HepG2 (cell line): ENCODE results near the gene GAPDH. TPM values are rescaled to one million over a fixed set of nuclear protein-coding genes. Genes with fewer than 3 reads are reported as not detected.

Experiments used
- FOXA3 ChIP-seq: IDR thresholded peaks from 2 replicates; pipeline ENCODE4 v1.6.1; 2016; ENCODE audit warnings: missing genetic modification reagents, missing compliant biosample characterization
- MATR3 ChIP-seq: sonication (generic); formaldehyde crosslinking; IDR thresholded peaks from 2 replicates; pipeline ENCODE4 v1.4.0; 2020; ENCODE audit warnings: missing genetic modification reagents
- SNAI1 ChIP-seq: sonication (generic); formaldehyde crosslinking; IDR thresholded peaks from 2 replicates; pipeline ENCODE4 v1.5.0; 2020; ENCODE audit warnings: mild to moderate bottlenecking, missing genetic modification reagents, borderline replicate concordance
- ZNF24 ChIP-seq: fragments of 450-650 bp; IDR thresholded peaks from 2 replicates; pipeline ENCODE4 v1.6.1; 2017; ENCODE audit warnings: antibody characterized with exemption, mild to moderate bottlenecking
- ZNF549 ChIP-seq: sonication (generic); formaldehyde crosslinking; IDR thresholded peaks from 2 replicates; pipeline ENCODE4 v1.5.0; 2020; ENCODE audit warnings: missing genetic modification reagents
- ZNF572 ChIP-seq: sonication (generic); formaldehyde crosslinking; IDR thresholded peaks from 2 replicates; pipeline ENCODE4 v1.5.1; 2020; ENCODE audit warnings: mild to moderate bottlenecking, missing genetic modification reagents
- ZNF614 ChIP-seq: IDR thresholded peaks from 2 replicates; pipeline ENCODE4 v1.6.1; 2018; ENCODE audit warnings: missing biosample characterization, missing genetic modification reagents, inconsistent platforms, borderline replicate concordance
- ZNF816 ChIP-seq: sonication (generic); formaldehyde crosslinking; IDR thresholded peaks from 2 replicates; pipeline ENCODE4 v1.8.0; 2022; ENCODE audit warnings: missing genetic modification reagents, mild to moderate bottlenecking, borderline replicate concordance
- polyA plus RNA-seq, 8 experiments: library from polyadenylated mRNA; depleted of rRNA in 3 of 8; stranded (reverse) in 7 of 8; unstranded in 1 of 8; fragments of >200 nt; fragmentation: Illumina TruSeq in 4 of 8; extraction: Trizol in 4 of 8; gene quantifications; 2 replicates each; pipeline versions ENCODE4 v1.2.1 to v1.2.3, GENCODE V29; 2011 to 2016; ENCODE audit warnings: low read depth in 4 of 8, missing spikeins in 1 of 8, mixed read lengths in 1 of 8; ENCODE audit not compliant: insufficient read depth in 1 of 8
- total RNA-seq, 5 experiments: library from RNA; depleted of rRNA; stranded (reverse); fragments of >200 nt; fragmentation: Illumina TruSeq; extraction: Trizol; gene quantifications; 2 replicates each; pipeline ENCODE4 v1.2.3, GENCODE V29; 2016; ENCODE audit warnings: low read depth in 1 of 5
- TF ChIP-seq, protein P1 (sequence below): sonication (generic); formaldehyde crosslinking; IDR thresholded peaks from 2 replicates; pipeline ENCODE4 v1.4.0; 2020; ENCODE audit warnings: missing genetic modification reagents
- TF ChIP-seq, protein P2 (sequence below): sonication (generic); formaldehyde crosslinking; conservative IDR thresholded peaks from 2 replicates; pipeline ENCODE4 v1.5.0; 2020; ENCODE audit warnings: missing genetic modification reagents
- TF ChIP-seq, protein P3 (sequence below): sonication (generic); formaldehyde crosslinking; IDR thresholded peaks from 2 replicates; pipeline ENCODE4 v1.4.0; 2020; ENCODE audit warnings: missing genetic modification reagents
- TF ChIP-seq, protein P4 (sequence below): sonication (generic); formaldehyde crosslinking; IDR thresholded peaks from 2 replicates; pipeline ENCODE4 v1.5.0; 2020; ENCODE audit warnings: missing genetic modification reagents

The GAPDH gene
- total and polyA plus RNA-seq, 2 of the 13 experiments (the other 11 are each of a cell fraction or from before 2014, with no cell fraction given) = 3,038 to 12,722 TPM

DNA sequence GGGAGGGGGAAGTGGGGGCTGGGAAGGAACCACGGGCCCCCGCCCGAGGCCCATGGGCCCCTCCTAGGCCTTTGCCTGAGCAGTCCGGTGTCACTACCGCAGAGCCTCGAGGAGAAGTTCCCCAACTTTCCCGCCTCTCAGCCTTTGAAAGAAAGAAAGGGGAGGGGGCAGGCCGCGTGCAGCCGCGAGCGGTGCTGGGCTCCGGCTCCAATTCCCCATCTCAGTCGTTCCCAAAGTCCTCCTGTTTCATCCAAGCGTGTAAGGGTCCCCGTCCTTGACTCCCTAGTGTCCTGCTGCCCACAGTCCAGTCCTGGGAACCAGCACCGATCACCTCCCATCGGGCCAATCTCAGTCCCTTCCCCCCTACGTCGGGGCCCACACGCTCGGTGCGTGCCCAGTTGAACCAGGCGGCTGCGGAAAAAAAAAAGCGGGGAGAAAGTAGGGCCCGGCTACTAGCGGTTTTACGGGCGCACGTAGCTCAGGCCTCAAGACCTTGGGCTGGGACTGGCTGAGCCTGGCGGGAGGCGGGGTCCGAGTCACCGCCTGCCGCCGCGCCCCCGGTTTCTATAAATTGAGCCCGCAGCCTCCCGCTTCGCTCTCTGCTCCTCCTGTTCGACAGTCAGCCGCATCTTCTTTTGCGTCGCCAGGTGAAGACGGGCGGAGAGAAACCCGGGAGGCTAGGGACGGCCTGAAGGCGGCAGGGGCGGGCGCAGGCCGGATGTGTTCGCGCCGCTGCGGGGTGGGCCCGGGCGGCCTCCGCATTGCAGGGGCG lies at the start of gene GAPDH (continued):
- TF ChIP-seq, protein P1, sequence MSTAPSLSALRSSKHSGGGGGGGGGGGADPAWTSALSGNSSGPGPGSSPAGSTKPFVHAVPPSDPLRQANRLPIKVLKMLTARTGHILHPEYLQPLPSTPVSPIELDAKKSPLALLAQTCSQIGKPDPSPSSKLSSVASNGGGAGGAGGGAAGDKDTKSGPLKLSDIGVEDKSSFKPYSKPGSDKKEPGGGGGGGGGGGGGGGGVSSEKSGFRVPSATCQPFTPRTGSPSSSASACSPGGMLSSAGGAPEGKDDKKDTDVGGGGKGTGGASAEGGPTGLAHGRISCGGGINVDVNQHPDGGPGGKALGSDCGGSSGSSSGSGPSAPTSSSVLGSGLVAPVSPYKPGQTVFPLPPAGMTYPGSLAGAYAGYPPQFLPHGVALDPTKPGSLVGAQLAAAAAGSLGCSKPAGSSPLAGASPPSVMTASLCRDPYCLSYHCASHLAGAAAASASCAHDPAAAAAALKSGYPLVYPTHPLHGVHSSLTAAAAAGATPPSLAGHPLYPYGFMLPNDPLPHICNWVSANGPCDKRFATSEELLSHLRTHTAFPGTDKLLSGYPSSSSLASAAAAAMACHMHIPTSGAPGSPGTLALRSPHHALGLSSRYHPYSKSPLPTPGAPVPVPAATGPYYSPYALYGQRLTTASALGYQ = peak; percentile 60; the same call in 1 of the 2 replicates
- TF ChIP-seq MATR3 (CRISPR knock-in tag) (no peak), ZNF816 (CRISPR knock-in tag) (peak; percentile 94; the same call in 1 of the 2 replicates), ZNF24 (no peak), ZNF549 (CRISPR knock-in tag) (peak; percentile 58; the same call in 1 of the 2 replicates), ZNF572 (CRISPR knock-in tag) (no peak), SNAI1 (CRISPR knock-in tag) (0 out of 2 replicates have a peak, but pooled peaks have one; percentile 14), ZNF614 (CRISPR knock-in tag) (peak; percentile 42; the same call in 1 of the 2 replicates), FOXA3 (CRISPR knock-in tag) (no peak; the same call in 1 of the 2 replicates)
- TF ChIP-seq, protein P2, sequence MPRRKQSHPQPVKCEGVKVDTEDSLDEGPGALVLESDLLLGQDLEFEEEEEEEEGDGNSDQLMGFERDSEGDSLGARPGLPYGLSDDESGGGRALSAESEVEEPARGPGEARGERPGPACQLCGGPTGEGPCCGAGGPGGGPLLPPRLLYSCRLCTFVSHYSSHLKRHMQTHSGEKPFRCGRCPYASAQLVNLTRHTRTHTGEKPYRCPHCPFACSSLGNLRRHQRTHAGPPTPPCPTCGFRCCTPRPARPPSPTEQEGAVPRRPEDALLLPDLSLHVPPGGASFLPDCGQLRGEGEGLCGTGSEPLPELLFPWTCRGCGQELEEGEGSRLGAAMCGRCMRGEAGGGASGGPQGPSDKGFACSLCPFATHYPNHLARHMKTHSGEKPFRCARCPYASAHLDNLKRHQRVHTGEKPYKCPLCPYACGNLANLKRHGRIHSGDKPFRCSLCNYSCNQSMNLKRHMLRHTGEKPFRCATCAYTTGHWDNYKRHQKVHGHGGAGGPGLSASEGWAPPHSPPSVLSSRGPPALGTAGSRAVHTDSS (CRISPR knock-in tag) = 0 out of 2 replicates have a peak, but pooled peaks have one; percentile 45
- TF ChIP-seq, protein P3, sequence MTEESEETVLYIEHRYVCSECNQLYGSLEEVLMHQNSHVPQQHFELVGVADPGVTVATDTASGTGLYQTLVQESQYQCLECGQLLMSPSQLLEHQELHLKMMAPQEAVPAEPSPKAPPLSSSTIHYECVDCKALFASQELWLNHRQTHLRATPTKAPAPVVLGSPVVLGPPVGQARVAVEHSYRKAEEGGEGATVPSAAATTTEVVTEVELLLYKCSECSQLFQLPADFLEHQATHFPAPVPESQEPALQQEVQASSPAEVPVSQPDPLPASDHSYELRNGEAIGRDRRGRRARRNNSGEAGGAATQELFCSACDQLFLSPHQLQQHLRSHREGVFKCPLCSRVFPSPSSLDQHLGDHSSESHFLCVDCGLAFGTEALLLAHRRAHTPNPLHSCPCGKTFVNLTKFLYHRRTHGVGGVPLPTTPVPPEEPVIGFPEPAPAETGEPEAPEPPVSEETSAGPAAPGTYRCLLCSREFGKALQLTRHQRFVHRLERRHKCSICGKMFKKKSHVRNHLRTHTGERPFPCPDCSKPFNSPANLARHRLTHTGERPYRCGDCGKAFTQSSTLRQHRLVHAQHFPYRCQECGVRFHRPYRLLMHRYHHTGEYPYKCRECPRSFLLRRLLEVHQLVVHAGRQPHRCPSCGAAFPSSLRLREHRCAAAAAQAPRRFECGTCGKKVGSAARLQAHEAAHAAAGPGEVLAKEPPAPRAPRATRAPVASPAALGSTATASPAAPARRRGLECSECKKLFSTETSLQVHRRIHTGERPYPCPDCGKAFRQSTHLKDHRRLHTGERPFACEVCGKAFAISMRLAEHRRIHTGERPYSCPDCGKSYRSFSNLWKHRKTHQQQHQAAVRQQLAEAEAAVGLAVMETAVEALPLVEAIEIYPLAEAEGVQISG (CRISPR knock-in tag) = no peak
- TF ChIP-seq, protein P4, sequence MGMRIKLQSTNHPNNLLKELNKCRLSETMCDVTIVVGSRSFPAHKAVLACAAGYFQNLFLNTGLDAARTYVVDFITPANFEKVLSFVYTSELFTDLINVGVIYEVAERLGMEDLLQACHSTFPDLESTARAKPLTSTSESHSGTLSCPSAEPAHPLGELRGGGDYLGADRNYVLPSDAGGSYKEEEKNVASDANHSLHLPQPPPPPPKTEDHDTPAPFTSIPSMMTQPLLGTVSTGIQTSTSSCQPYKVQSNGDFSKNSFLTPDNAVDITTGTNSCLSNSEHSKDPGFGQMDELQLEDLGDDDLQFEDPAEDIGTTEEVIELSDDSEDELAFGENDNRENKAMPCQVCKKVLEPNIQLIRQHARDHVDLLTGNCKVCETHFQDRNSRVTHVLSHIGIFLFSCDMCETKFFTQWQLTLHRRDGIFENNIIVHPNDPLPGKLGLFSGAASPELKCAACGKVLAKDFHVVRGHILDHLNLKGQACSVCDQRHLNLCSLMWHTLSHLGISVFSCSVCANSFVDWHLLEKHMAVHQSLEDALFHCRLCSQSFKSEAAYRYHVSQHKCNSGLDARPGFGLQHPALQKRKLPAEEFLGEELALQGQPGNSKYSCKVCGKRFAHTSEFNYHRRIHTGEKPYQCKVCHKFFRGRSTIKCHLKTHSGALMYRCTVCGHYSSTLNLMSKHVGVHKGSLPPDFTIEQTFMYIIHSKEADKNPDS (CRISPR knock-in tag) = no peak
